COLO668 (cell line): ENCODE data around the gene TMPRSS9.

Experiments used
- DNase-seq: peaks from one replicate; lab custom pipeline; 2025; ENCODE audit not compliant: unreplicated experiment; lab: John Stamatoyannopoulos, UW

The TMPRSS9 gene

GRCh38 chr19:2359992-2360685 is at the start of gene TMPRSS9:
TSS of gene TMPRSS9 (plus strand) at chr19:2360265. CDS start at chr19:2389786, 29,521 bp downstream.
- DNase-seq = no peak

- DNase-seq = no peak
Observed at GRCh38 chr19:2311093-2311492, 49.0 kb upstream of the TMPRSS9 start.

- DNase-seq = no peak
Observed at GRCh38 chr19:2312820-2313501, 47.1 kb upstream of the TMPRSS9 start.

- DNase-seq = no peak
Observed at GRCh38 chr19:2315121-2315817, 44.8 kb upstream of the TMPRSS9 start.

- DNase-seq = peak; percentile 59
Observed at GRCh38 chr19:2315818-2316353, 44.2 kb upstream of the TMPRSS9 start.

- no peak for DNase-seq
Observed at GRCh38 chr19:2317300-2317699, 42.8 kb upstream of the TMPRSS9 start.

GRCh38 chr19:2317756-2318155 is 42.3 kb upstream of the TMPRSS9 start:
- no peak for DNase-seq

GRCh38 chr19:2318923-2319322 is 41.1 kb upstream of the TMPRSS9 start:
- no peak for DNase-seq

GRCh38 chr19:2319551-2319950 is 40.5 kb upstream of the TMPRSS9 start:
- no peak for DNase-seq

GRCh38 chr19:2320049-2320448 is 40.0 kb upstream of the TMPRSS9 start:
- no peak for DNase-seq

- no peak for DNase-seq
Observed at GRCh38 chr19:2320939-2321338, 39.1 kb upstream of the TMPRSS9 start.

- no peak for DNase-seq
Observed at GRCh38 chr19:2321565-2322283, 38.3 kb upstream of the TMPRSS9 start.

- DNase-seq = no peak
Observed at GRCh38 chr19:2323707-2324106, 36.4 kb upstream of the TMPRSS9 start.

- no peak for DNase-seq
Observed at GRCh38 chr19:2324220-2324948, 35.7 kb upstream of the TMPRSS9 start.

GRCh38 chr19:2325281-2326046 is 34.6 kb upstream of the TMPRSS9 start:
- DNase-seq = no peak

- DNase-seq = no peak
Observed at GRCh38 chr19:2326699-2327360, 33.2 kb upstream of the TMPRSS9 start.

GRCh38 chr19:2327773-2328400 is 32.2 kb upstream of the TMPRSS9 start:
- DNase-seq = peak; percentile 41

- peak; percentile 96 for DNase-seq
Observed at GRCh38 chr19:2328401-2329148, 31.5 kb upstream of the TMPRSS9 start, which contains the start of the genes LSM7 and SPPL2B. TSS of gene LSM7 (minus strand) at chr19:2328586. CDS start at chr19:2328566, 20 bp downstream. TSS of gene SPPL2B (plus strand) at chr19:2328684. CDS start at chr19:2328710, 26 bp downstream.
